ENCODE results near the gene PLCB3.
A peak's percentile ranks its signal among the peaks of the same experiment; 100 is the strongest.

Gene PLCB3

GRCh38 chr11:64290352-64291261 is 39.3 kb downstream of the PLCB3 start:
- no peak for DNase-seq

- DNase-seq, result no peak
Observed at GRCh38 chr11:64291262-64291751, 40.0 kb downstream of the PLCB3 start, which contains the start of gene KCNK4. TSS of gene KCNK4 (plus strand) at chr11:64291302. CDS start at chr11:64293019, 1,717 bp downstream.

DNA sequence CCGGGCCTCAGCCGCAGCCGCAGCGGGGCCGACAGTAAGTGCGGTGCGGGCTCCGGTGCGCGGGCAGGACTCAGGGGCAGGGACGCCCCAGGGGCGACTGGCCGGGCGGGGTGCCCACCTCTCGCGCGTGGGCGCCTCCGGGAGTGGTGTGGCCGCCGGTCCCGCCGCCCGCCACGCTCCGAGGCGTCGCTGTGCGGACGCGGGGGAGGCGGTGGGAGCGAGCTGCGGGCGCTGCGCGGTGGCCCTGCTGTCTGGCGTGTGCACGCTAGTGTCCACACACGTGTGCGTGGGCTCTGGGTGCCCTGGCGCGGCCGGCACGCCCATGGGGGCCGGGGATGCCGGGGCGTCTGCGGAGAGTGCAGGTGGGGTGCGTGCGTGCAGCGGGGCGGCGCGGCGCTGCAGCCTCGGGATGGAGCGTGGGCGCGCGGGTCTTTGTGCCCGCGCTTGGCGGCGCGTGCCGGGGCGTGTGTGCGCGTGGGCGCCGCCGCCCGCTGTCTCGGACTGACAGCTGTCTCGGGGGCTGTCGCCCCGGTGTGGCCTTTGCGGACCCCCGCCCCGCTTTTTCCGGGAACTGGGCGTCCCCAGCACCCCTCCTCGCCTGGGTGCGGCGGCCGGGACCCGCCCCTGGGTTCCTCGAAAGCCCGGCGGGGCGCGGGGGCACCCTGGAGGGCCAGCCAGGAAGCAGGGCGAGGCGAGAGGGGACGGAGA is 40.6 kb downstream of the PLCB3 start:
- DNase-seq, result no peak

DNA sequence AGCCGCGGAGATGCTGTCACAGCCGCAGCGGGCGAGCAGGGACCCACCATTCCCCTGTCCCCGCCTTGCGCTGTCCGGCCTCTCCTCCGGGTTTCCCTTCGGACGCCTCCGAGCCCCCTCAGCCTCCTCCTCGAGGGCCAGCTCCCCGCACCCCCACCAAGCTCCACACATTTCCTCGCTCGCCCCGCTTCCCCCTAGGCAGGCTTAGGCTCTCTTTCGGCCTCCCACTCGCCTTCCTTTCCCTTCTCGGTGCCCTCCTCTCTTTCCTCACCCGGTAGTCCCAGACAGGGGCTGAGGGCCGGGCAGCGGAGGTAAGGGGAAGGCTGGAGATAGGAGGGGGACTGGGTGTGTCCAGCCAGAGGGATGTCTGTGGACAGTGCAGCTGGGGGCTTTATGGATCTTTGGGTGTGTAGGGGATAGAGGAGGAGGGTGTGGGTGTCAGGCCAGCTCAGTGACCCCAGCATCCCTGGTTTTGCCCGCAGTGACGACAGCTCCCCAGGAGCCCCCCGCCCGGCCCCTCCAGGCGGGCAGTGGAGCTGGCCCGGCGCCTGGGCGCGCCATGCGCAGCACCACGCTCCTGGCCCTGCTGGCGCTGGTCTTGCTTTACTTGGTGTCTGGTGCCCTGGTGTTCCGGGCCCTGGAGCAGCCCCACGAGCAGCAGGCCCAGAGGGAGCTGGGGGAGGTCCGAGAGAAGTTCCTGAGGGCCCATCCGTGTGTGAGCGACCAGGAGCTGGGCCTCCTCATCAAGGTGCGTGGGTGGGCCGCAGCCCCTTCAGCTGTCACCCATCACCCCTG is 41.3 kb downstream of the PLCB3 start:
- no peak for DNase-seq

- DNase-seq, result no peak
Observed at GRCh38 chr11:64294774-64295173, 43.4 kb downstream of the PLCB3 start.

DNA sequence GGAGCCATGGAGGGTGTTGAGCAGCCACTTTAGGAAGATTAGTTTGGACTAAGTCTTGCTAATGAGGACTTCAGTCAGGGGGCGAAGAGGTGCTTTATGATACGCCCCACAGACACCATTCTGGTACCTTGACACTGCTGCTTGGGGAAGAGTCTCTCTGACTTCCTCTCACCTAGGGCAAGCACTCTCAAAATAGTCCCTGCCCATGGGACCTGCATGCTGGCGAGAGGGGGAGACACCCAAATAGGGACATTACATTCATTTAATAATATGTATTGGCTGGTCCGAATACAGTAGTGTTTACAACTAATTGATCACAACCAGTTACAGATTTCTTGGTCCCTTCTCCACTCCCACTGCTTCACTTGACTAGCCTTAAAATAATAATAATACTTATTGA is 44.4 kb downstream of the PLCB3 start:
- no peak for DNase-seq

- DNase-seq, result no peak
Observed at GRCh38 chr11:64296236-64296635, 44.9 kb downstream of the PLCB3 start.

DNA sequence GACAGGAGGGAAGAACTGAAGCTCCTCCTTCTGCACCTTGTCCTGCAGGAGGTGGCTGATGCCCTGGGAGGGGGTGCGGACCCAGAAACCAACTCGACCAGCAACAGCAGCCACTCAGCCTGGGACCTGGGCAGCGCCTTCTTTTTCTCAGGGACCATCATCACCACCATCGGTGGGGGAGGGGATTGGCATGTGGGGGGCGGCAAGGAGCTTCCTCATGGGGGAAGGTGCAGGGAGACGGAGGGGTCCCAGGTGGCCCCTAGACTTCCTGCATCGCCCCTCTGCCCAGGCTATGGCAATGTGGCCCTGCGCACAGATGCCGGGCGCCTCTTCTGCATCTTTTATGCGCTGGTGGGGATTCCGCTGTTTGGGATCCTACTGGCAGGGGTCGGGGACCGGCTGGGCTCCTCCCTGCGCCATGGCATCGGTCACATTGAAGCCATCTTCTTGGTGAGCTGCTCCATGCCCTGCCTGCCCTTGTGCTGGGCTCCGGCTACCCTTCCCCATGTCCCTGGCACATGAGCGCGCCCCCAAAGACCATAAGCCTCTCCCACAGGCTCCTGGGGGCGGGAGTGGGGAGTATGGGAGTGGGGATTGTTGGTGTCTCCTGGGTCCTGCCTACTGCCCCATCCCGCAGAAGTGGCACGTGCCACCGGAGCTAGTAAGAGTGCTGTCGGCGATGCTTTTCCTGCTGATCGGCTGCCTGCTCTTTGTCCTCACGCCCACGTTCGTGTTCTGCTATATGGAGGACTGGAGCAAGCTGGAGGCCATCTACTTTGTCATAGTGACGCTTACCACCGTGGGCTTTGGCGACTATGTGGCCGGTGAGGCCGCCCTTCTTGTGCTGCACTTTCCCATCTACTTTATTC is 45.7 kb downstream of the PLCB3 start:
- no peak for DNase-seq

DNA sequence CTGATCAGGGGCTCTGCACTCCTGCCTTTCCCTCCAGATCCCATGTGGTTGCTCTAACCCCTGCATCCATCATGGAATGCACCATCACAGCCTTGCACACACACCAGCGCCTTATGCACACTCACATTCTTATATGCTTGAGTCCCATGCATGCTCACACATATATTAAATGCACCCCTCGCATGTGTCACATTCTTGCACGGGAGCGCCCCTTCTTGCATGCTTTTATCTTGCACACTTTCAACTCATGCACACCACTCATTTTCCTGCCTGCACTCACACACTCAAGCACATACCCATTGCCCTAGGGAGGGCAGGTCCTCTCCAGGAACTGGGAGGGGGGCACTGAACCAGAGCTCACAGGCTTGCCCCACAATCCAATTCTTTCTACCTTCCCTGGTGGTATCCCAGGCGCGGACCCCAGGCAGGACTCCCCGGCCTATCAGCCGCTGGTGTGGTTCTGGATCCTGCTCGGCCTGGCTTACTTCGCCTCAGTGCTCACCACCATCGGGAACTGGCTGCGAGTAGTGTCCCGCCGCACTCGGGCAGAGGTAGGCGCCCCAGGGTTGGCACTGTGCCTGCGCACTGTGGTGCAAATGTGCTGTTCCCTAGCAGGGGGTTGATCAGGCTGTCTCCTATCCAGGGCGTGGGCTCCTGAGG is 46.5 kb downstream of the PLCB3 start:
- DNase-seq, result no peak

- no peak for DNase-seq
Observed at GRCh38 chr11:64298966-64299846, 47.9 kb downstream of the PLCB3 start.

- no peak for DNase-seq
Observed at GRCh38 chr11:64299847-64300648, 48.7 kb downstream of the PLCB3 start, which contains the start of gene CATSPERZ. TSS of gene CATSPERZ (plus strand) at chr11:64300358. CDS start at chr11:64300411, 53 bp downstream.

GRCh38 chr11:64303109-64304031 is 52.0 kb downstream of the PLCB3 start:
- no peak for DNase-seq

DNA sequence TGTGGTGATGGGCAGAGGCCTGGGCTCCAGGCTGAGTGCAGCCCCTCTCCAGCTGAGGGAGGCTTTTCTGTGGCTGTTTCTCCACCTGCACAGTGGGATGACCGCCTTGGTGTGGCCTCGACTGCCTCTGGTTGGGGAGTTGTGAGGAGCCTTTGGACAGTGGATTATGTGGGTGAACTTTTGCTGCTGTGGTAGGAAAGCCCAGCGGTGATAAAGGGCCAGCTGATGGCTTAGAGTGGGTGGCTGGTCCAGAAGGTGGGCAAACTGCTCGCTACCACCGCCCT is 52.6 kb downstream of the PLCB3 start:
- DNase-seq, result no peak

DNA sequence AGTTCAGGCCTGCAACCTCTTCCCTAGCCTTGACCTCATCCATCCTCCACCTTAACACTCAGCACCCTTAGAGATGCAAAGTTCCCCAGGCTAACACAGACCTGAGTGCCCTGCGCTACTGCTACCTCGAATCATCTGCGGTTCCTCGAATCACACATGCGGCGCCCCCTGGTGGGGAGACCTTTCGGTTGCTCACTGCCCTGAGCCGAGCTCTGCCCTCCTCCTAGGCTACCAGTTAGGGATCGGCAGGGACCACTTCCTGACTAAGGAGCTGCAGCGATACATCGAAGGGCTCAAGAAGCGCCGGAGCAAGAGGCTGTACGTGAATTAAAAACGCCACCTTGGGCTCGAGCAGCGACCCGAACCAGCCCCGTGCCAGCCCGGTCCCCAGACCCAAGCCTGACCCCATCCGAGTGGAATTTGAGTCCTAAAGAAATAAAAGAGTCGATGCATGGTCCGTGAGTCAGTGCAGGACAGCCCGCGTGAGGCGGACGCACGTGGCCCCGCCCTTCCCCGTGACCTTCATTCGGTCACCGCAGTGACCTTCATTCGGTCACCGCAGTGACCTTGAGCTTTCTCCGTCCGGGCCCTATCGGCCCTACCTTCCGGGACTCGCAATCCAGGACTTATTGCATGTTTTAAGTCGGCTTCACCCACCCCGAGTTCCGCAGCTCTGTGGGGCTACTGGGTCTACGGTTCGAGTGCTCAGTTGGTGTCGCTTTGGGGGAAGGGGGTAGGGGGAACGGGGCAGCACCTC is 53.2 kb downstream of the PLCB3 start:
- DNase-seq, result peak; percentile 93

GRCh38 chr11:64305075-64305690 is 53.9 kb downstream of the PLCB3 start, which contains the start of gene ESRRA:
TSS of gene ESRRA (plus strand) at chr11:64305524. CDS start at chr11:64307180, 1,656 bp downstream.
- peak; percentile 98 for DNase-seq

DNA sequence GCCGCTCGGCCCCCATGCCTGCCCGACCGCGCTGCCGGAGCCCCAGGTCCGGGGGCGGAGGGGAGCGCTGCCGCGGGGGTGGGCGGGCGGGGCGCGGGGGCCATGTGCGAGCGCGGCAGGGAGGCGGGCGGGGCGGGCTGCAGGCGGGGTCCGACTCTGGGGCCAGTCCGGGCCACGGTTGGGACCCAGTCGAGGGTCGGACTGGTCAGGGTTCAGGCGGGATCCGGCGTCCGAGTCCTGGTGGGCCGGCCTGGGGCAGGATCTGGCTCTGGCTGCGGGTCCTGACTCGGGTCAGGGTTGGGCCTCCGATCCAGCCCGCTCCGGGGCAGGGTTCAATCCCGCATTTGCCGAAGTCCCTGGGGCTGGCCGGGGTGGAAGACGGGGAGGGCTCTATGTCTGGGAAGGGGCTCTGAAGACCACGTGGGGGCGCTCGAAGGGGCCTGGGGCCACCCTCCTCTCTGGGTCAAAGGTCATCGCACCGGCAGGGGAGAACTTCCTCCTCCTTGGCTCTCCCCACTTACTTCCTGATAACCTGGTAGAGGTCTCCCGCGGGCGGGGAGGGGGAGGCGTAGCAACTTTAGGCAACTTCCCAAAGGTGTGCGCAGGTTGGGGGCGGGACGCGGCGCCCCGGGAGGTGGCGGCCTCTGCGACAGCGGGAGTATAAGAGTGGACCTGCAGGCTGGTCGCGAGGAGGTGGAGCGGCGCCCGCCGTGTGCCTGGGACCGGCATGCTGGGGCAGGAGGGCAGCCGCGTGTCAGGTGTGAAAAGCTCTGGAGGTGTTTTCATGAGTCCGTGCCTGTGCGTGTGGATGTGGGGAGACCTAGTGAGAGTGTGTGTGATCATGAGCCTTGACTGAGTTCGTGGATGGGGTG is 54.6 kb downstream of the PLCB3 start:
- peak; percentile 82 for DNase-seq
